GM06990 (cell line): Measurements from ENCODE around the gene DFFB.

Experiments used
- DNase-seq: peaks from one replicate; pipeline ENCODE4 v3.0.0-alpha.2; 2011; ENCODE audit not compliant: insufficient read length; ENCODE audit errors: extremely low read depth
- H3K27me3 ChIP-seq: replicated peaks from 2 replicates; pipeline ENCODE4 v1.6.0; 2011; ENCODE audit warnings: low read length; ENCODE audit not compliant: control insufficient read depth, insufficient read depth
- H3K36me3 ChIP-seq: 2 replicates; pipeline ENCODE4 v1.5.1; 2011; ENCODE audit warnings: low read length; ENCODE audit not compliant: control insufficient read depth, insufficient read depth
- H3K4me3 ChIP-seq: replicated peaks from 2 replicates; pipeline ENCODE4 v1.5.1; 2011; ENCODE audit warnings: low read depth, mild to moderate bottlenecking, control low read depth, low read length
- TF ChIP-seq, protein P1 (sequence below): IDR thresholded peaks from 2 replicates; pipeline ENCODE4 v1.5.1; 2011; ENCODE audit warnings: low read length, control low read depth, mild to moderate bottlenecking, inconsistent platforms; ENCODE audit not compliant: insufficient read depth, poor library complexity, severe bottlenecking

The DFFB gene

DNA sequence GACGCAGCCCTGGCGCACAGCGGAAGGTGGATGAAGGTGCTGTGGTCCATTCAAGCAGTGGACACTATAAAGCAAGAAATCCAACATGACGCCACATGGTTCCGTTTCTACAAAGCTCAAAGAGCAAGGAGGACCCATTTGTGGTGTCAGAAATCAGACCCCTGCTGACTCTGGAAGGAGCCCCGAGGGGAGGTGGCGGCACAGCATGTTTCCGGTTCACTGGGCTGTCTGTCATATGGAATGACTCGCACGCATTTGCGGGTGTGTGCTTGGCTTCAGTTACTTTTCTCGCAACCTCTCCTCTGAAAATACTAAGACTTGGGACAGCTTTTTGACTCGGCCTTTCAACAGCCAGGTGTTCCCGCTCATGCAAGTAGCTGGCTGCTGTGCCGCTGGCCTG lies 31.9 kb upstream of the DFFB start:
- DNase-seq, result no peak
- TF ChIP-seq, protein P1, sequence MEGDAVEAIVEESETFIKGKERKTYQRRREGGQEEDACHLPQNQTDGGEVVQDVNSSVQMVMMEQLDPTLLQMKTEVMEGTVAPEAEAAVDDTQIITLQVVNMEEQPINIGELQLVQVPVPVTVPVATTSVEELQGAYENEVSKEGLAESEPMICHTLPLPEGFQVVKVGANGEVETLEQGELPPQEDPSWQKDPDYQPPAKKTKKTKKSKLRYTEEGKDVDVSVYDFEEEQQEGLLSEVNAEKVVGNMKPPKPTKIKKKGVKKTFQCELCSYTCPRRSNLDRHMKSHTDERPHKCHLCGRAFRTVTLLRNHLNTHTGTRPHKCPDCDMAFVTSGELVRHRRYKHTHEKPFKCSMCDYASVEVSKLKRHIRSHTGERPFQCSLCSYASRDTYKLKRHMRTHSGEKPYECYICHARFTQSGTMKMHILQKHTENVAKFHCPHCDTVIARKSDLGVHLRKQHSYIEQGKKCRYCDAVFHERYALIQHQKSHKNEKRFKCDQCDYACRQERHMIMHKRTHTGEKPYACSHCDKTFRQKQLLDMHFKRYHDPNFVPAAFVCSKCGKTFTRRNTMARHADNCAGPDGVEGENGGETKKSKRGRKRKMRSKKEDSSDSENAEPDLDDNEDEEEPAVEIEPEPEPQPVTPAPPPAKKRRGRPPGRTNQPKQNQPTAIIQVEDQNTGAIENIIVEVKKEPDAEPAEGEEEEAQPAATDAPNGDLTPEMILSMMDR, result no peak
- Histone ChIP-seq H3K36me3 (peaks cover 29% of the 10 kb centered on the region), H3K4me3 (no peak overlapping the region), H3K27me3 (no peaks in the 10 kb centered on the region)

DNA sequence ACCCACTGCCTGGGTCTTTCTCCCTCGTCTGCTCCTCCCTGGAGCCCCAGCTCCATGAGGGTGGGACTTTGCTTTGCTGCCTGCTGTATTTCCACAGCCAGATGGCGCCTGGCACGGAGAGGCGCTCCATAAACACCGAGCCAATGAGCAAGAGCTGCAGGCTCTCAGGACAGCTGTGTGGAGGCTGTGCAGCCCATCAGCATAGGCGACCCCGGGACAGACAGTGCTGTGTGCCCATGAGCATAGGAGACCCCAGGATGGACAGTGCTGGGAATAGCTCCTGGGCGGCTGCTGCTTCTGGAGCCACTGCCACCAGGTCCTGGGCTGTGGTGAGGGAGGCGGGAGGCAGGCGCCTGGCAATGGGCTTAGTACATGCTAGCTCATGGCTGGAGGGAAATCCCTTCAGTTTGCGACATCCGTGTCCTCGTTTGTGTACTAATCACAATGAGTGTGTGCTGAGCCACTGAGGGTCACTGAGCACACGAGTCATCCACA lies 29.4 kb upstream of the DFFB start:
- DNase-seq, result no peak
- TF ChIP-seq, protein P1, result no peak
- Histone ChIP-seq H3K27me3 (no peaks in the 10 kb centered on the region), H3K4me3 (no peak overlapping the region), H3K36me3 (peaks cover 22% of the 10 kb centered on the region)

DNA sequence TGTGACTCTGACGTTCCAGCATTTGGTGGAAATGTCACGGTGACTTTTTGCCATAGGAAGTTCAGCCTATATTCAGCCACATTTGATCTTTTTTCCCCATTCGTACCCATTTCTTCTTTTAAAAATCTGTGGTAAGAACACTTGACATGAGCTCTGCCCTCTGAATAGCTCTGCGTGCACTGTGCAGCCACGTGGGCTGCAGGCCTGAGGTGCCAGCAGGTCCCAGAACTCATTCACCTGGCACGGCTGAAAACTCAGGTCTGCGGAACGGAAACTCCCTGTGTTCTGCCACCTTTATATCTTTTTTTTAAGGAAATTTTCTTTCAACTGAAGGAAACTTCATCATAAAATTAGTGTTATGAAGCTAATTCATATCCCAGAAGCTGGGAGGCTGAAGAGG lies 28.9 kb upstream of the DFFB start:
- no peak for DNase-seq
- TF ChIP-seq, protein P1, result no peak
- Histone ChIP-seq H3K4me3 (no peak overlapping the region), H3K27me3 (no peaks in the 10 kb centered on the region), H3K36me3 (peaks cover 19% of the 10 kb centered on the region)

DNA sequence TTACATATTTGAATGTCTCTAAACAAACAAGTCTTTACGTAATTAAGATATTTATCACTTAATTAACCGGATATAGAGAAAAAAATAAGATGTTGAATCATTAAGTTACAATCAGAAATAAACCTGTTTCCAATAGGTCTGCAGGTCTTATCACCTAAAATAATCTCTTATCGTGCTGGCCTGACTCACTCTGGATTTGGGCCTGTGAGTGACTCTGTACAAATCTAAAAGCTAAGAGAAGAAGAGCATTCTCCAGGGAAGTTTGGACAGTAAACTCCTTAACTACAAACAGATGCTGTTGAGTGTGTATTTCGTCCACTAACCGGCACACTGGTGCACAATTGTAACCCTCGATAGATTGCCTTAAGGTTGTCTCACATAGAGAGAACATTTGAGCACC lies 25.6 kb upstream of the DFFB start:
- no peaks in the 10 kb centered on the region for H3K27me3 ChIP-seq
- no peak overlapping the region for H3K4me3 ChIP-seq
- no peak for DNase-seq
- H3K36me3 ChIP-seq, result peaks cover 16% of the 10 kb centered on the region
- TF ChIP-seq, protein P1, result no peak

DNA sequence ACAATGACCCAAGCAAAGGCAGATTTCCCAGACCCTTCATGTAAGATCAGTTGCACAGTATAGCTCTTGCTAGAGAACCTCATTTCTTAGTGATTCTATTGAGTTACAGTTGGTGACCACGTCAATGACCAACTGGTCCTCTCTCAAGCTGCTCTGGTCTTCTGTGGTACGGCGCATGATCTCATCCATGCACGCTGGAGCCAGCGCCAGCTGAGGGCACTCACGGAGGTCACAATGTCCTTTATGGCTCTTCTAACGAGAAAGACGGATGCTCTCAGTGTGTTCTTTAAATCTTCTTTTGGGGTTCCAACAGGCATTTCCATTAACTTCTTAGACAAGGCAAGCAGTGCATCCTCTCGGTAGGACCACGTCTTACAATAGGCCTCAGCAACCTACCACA lies 22.6 kb upstream of the DFFB start:
- no peaks in the 10 kb centered on the region for H3K27me3 ChIP-seq
- no peak for DNase-seq
- H3K4me3 ChIP-seq, result no peak overlapping the region
- peaks cover 17% of the 10 kb centered on the region for H3K36me3 ChIP-seq
- TF ChIP-seq, protein P1, result no peak

DNA sequence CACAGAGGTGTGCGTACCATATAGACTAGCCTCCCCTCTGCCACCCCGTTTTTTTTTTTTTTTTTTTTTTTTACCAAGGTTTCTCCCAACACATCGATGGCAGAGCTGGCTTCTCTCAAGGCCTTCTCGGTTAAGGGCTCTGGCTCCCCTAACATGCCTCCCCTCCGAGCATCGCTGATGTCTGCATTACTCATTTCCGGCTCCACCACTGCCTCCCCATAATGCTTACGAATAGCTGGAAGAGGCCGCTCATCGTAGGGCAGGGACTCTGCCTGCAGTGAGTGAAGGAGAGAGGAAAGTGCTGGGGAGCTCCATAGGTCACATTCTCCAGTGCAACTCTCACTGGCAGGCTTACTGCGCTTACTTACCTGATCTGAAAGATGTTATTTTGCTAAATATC lies 20.9 kb upstream of the DFFB start:
- TF ChIP-seq, protein P1, result no peak
- Histone ChIP-seq H3K4me3 (no peak overlapping the region), H3K36me3 (peaks cover 16% of the 10 kb centered on the region), H3K27me3 (no peaks in the 10 kb centered on the region)
- no peak for DNase-seq
